B cell (primary cell): Measurements from ENCODE around the gene B4GALNT3. TPM values are rescaled to one million over a fixed set of nuclear protein-coding genes. Genes with fewer than 3 reads are reported as not detected.

Source experiments
- ATAC-seq: fragments of 200-7000 bp; cut with Tn5 transposase; one replicate; pipeline ENCODE4 v1.10.0; 2021; ENCODE audit warnings: low read depth, mild to moderate bottlenecking, moderate number of reproducible peaks, moderate library complexity
- CTCF ChIA-PET: fragments of 350-600 bp; sonication (Branson Sonifier 250); formaldehyde crosslinking; loops from one replicate; lab custom pipeline; 2021; ENCODE audit warnings: antibody characterized with exemption, inconsistent platforms; lab: Charles Lee
- POLR2A ChIA-PET: fragments of 350-600 bp; sonication (Branson Sonifier 250); formaldehyde crosslinking; loops from one replicate; lab custom pipeline; 2021; ENCODE audit warnings: antibody characterized with exemption; lab: Charles Lee
- DNase-seq: peaks from one replicate; pipeline ENCODE4 v3.0.0; 2013
- H2AFZ ChIP-seq: 2 replicates; pipeline ENCODE4 v1.6.1; 2012; ENCODE audit warnings: mild to moderate bottlenecking, low read depth, low read length; ENCODE audit not compliant: insufficient read depth, poor library complexity, severe bottlenecking
- H3K27ac ChIP-seq, 2 donors: 1 replicate in 1 of 2; 2 replicates in 1 of 2; pipeline ENCODE4 v1.5.1; 2012 to 2013; ENCODE audit warnings: low read length in 2 of 2, mild to moderate bottlenecking in 2 of 2, moderate library complexity in 1 of 2
- H3K27me3 ChIP-seq, 4 experiments: fragments of 200-600 bp in 1 of 4; sonication (generic) in 1 of 4; replicated peaks in 1 of 4; 1 replicate in 2 of 4; 2 replicates in 2 of 4; pipeline versions ENCODE4 v1.6.1 to v1.7.0; 2013 to 2016; ENCODE audit warnings: low read length in 3 of 4, mild to moderate bottlenecking in 2 of 4, mixed read lengths in 1 of 4, moderate library complexity in 1 of 4; ENCODE audit not compliant: insufficient read depth in 4 of 4, control insufficient read depth in 3 of 4; ENCODE audit errors: control extremely low read depth in 1 of 4
- H3K36me3 ChIP-seq, 2 experiments: replicated peaks in 1 of 2; 1 replicate in 1 of 2; 2 replicates in 1 of 2; pipeline versions ENCODE4 v1.6.1 to v1.7.1; 2013; ENCODE audit warnings: low read length in 1 of 2; ENCODE audit not compliant: insufficient read depth in 2 of 2, control insufficient read depth in 1 of 2; ENCODE audit errors: control extremely low read depth in 1 of 2, extremely low read depth in 1 of 2
- H3K4me1 ChIP-seq, 2 donors: fragments of 200-600 bp in 1 of 2; sonication (generic) in 1 of 2; 1 replicate in 1 of 2; 2 replicates in 1 of 2; pipeline versions ENCODE4 v1.5.1 to v1.6.1; 2013 to 2017; ENCODE audit warnings: low read length in 2 of 2; ENCODE audit not compliant: control insufficient read depth in 2 of 2, insufficient read depth in 2 of 2
- H3K4me2 ChIP-seq: replicated peaks from 2 replicates; pipeline ENCODE3; 2012; ENCODE audit warnings: mild to moderate bottlenecking, low read depth, low read length; ENCODE audit not compliant: poor library complexity, severe bottlenecking
- H3K4me3 ChIP-seq, 5 experiments: fragments of 200-600 bp in 1 of 5; sonication (generic) in 1 of 5; 1 replicate in 3 of 5; 2 replicates in 2 of 5; pipeline versions ENCODE4 v1.5.1 to v1.7.0; 2011 to 2016; ENCODE audit warnings: low read length in 4 of 5, mild to moderate bottlenecking in 4 of 5, low read depth in 2 of 5, control low read depth in 1 of 5, moderate library complexity in 1 of 5; ENCODE audit not compliant: insufficient read depth in 1 of 5; ENCODE audit errors: control extremely low read depth in 1 of 5, extremely low read depth in 1 of 5
- H3K79me2 ChIP-seq: fragments of 200-600 bp; sonication (generic); one replicate; pipeline ENCODE4 v1.6.0; 2016; ENCODE audit warnings: low read length; ENCODE audit not compliant: control insufficient read depth, insufficient read depth
- H3K9ac ChIP-seq: fragments of 200-600 bp; sonication (generic); 2 replicates; pipeline ENCODE4 v1.6.1; 2017; ENCODE audit warnings: mild to moderate bottlenecking, low read length, moderate library complexity
- H3K9me3 ChIP-seq, 3 donors: one replicate each; pipeline versions ENCODE4 v1.6.1 to v1.7.1; 2013; ENCODE audit warnings: low read length in 2 of 3; ENCODE audit not compliant: control insufficient read depth in 2 of 3, insufficient read depth in 1 of 3; ENCODE audit errors: control extremely low read depth in 1 of 3
- H4K20me1 ChIP-seq: 2 replicates; pipeline ENCODE4 v1.6.0; 2012; ENCODE audit warnings: mild to moderate bottlenecking, low read length; ENCODE audit not compliant: insufficient read depth, control insufficient read depth, poor library complexity, severe bottlenecking
- H3K27ac Mint-ChIP-seq: one replicate; pipeline ENCODE4 v1.8.0; 2021; ENCODE audit warnings: mixed read lengths
- H3K27me3 Mint-ChIP-seq: one replicate; pipeline ENCODE4 v1.8.0; 2021; ENCODE audit warnings: mixed read lengths
- H3K4me1 Mint-ChIP-seq: one replicate; pipeline ENCODE4 v1.8.0; 2021; ENCODE audit warnings: mixed read lengths
- H3K4me3 Mint-ChIP-seq: one replicate; pipeline ENCODE4 v1.8.0; 2021; ENCODE audit warnings: mixed read lengths
- H3K9me3 Mint-ChIP-seq: one replicate; pipeline ENCODE4 v1.8.0; 2022; ENCODE audit warnings: mixed read lengths; ENCODE audit not compliant: insufficient read depth
- CTCF ChIP-seq: fragments of 200-600 bp; IDR thresholded peaks from one replicate; pipeline ENCODE4 v1.8.0; 2022; ENCODE audit warnings: antibody characterized with exemption, mild to moderate bottlenecking
- EZH2 ChIP-seq: IDR thresholded peaks from 2 replicates; pipeline ENCODE4 v1.6.1; 2012; ENCODE audit warnings: borderline replicate concordance, low read depth, mild to moderate bottlenecking, moderate library complexity, low read length; ENCODE audit not compliant: insufficient read depth, poor library complexity, severe bottlenecking
- WGBS: methylation state at CpG from one replicate; pipeline ENCODE4 v1.1.5; 2013; ENCODE audit warnings: missing lambda C conversion rate; ENCODE audit not compliant: insufficient coverage; 5-methylcytosine and 5-hydroxymethylcytosine counted together
- intact Hi-C: fragments of 100-400 bp; cut with micrococcal nuclease; formaldehyde crosslinking; loops from one replicate; pipeline ENCODE4 v1.10.0; 2022
- polyA plus RNA-seq: library from polyadenylated mRNA; depleted of rRNA; stranded (reverse); fragments of >200 nt; gene quantifications from 2 replicates; pipeline ENCODE4 v1.2.3, GENCODE V29; 2012
- total RNA-seq, 2 donors: library from RNA; stranded (reverse); fragments of 120-200 nt in 1 of 2; gene quantifications; 1 replicate in 1 of 2; 2 replicates in 1 of 2; pipeline versions ENCODE4 v1.2.3 to v1.2.4, GENCODE V29; 2013 to 2022

B4GALNT3 gene
- total and polyA plus RNA-seq, 2 donors (not counting 1 experiment from before 2014, with no cell fraction given): 0.25 TPM; not detected in 1

- H3K79me2 ChIP-seq: no peaks in the 10 kb centered on the region
- ChIA-PET CTCF (interaction anchor here (0.6 to 5.7 kb wide), 22 partner anchors 9 to 1032 kb away, joined by 3 to 71 read pairs (median 4); partner anchors contain the start of genes RAD52 and WNK1), POLR2A (interaction anchor here (0.7 kb wide), 1 partner anchor 380 kb away, joined by 3 read pairs; the partner anchor contains the start of gene RAD52)
- H4K20me1 ChIP-seq: no peaks in the 10 kb centered on the region
- DNase-seq (peak; percentile 87), ATAC-seq (peak; percentile 97)
- peak overlapping the region; percentile 21 to 72 (median 53) for H3K4me3 ChIP-seq
- H3K9me3 ChIP-seq: peaks cover 0 to 3% (median 0%) of the 10 kb centered on the region in 3 donors
- intact Hi-C loops: loop anchor here (1.0 to 5.0 kb wide), 4 partner anchors 244 to 1013 kb away; partner anchors contain the start of gene RAD52
- Mint-ChIP-seq H3K4me1 (peaks cover 4% of the 10 kb centered on the region), H3K27ac (peak overlapping the region; percentile 32), H3K27me3 (no peaks in the 10 kb centered on the region), H3K9me3 (no peaks in the 10 kb centered on the region), H3K4me3 (peak overlapping the region; percentile 91)
- TF ChIP-seq EZH2 (no peak), CTCF (peak; percentile 94)
- H3K4me1 ChIP-seq: peaks cover 4 to 14% of the 10 kb centered on the region in 2 donors
- H3K4me2 ChIP-seq: peak overlapping the region; percentile 90
- H3K27ac ChIP-seq: no peak overlapping the region
- H3K27me3 ChIP-seq: no peaks in the 10 kb centered on the region
- 7% methylated on average over 44 of the region's 44 CpGs for WGBS
- H3K9ac ChIP-seq: peak overlapping the region; percentile 70
- no peaks in the 10 kb centered on the region for H3K36me3 ChIP-seq
- peak overlapping the region; percentile 71 for H2AFZ ChIP-seq
These were observed 110.2 kb downstream of the B4GALNT3 start for GRCh38 chr12:569803-570434.

- no peaks in the 10 kb centered on the region for H3K27me3 Mint-ChIP-seq
- ATAC-seq (no peak), DNase-seq (no peak)
- H4K20me1 ChIP-seq: no peaks in the 10 kb centered on the region
- H3K4me2 ChIP-seq: peak overlapping the region; percentile 90
- CTCF ChIA-PET: interaction anchor here (0.6 to 5.7 kb wide), 19 partner anchors 8 to 1031 kb away, joined by 3 to 71 read pairs (median 4); partner anchors contain the start of genes RAD52 and WNK1
- H3K4me3 Mint-ChIP-seq: peak overlapping the region; percentile 52
- H3K27ac ChIP-seq: no peak overlapping the region
- intact Hi-C loops: no loop called here
- no peaks in the 10 kb centered on the region for H3K79me2 ChIP-seq
- H2AFZ ChIP-seq: peak overlapping the region; percentile 71
- H3K27ac Mint-ChIP-seq: no peak overlapping the region
- no peaks in the 10 kb centered on the region for H3K9me3 Mint-ChIP-seq
- H3K4me1 Mint-ChIP-seq: peaks cover 4% of the 10 kb centered on the region
- H3K36me3 ChIP-seq: no peaks in the 10 kb centered on the region
- no peak overlapping the region for H3K9ac ChIP-seq
- H3K4me3 ChIP-seq: no peak overlapping the region
- POLR2A ChIA-PET: interaction anchor here (0.7 kb wide), 1 partner anchor 379 kb away, joined by 3 read pairs; the partner anchor contains the start of gene RAD52
- TF ChIP-seq CTCF: no peak
- TF ChIP-seq EZH2: no peak
- H3K27me3 ChIP-seq: no peaks in the 10 kb centered on the region
- H3K4me1 ChIP-seq: peaks cover 4 to 14% of the 10 kb centered on the region in 2 donors
- H3K9me3 ChIP-seq: peaks cover 0 to 3% (median 0%) of the 10 kb centered on the region in 3 donors
- WGBS: 86% methylated on average over 22 of the region's 22 CpGs
These were observed 110.7 kb downstream of the B4GALNT3 start for GRCh38 chr12:570435-570920.
